ENCODE data around the gene BTBD18.

BTBD18 gene

GRCh38 chr11:57751676-57752253 lies at the start of gene BTBD18:
BTBD18 (minus strand) TSS chr11:57751819; CDS start chr11:57751188, 631 bp downstream.
- DNase-seq: no peak

- no peak for DNase-seq
These were observed 49.5 kb upstream of the BTBD18 start for GRCh38 chr11:57801183-57801485.

GRCh38 chr11:57800444-57801182 lies 49.0 kb upstream of the BTBD18 start:
- no peak for DNase-seq

- no peak for DNase-seq
These were observed 47.4 kb upstream of the BTBD18 start for GRCh38 chr11:57798905-57799559.

GRCh38 chr11:57793351-57794115 lies 41.9 kb upstream of the BTBD18 start:
- no peak for DNase-seq

GRCh38 chr11:57792870-57793269 lies 41.3 kb upstream of the BTBD18 start:
- no peak for DNase-seq

GRCh38 chr11:57792060-57792541 lies 40.5 kb upstream of the BTBD18 start:
- DNase-seq: no peak

GRCh38 chr11:57791321-57792059 lies 39.9 kb upstream of the BTBD18 start:
- no peak for DNase-seq

- no peak for DNase-seq
These were observed 37.1 kb upstream of the BTBD18 start for GRCh38 chr11:57788703-57789088.

GRCh38 chr11:57787920-57788702 lies 36.5 kb upstream of the BTBD18 start:
- DNase-seq: no peak

- DNase-seq: no peak
These were observed 35.5 kb upstream of the BTBD18 start for GRCh38 chr11:57787006-57787604.

- no peak for DNase-seq
These were observed 34.8 kb upstream of the BTBD18 start for GRCh38 chr11:57786436-57786835.

GRCh38 chr11:57785072-57785471 lies 33.5 kb upstream of the BTBD18 start:
- no peak for DNase-seq

- no peak for DNase-seq
These were observed 29.9 kb upstream of the BTBD18 start for GRCh38 chr11:57781529-57781943.

GRCh38 chr11:57779276-57779675 lies 27.7 kb upstream of the BTBD18 start:
- DNase-seq: no peak

GRCh38 chr11:57778318-57779037 lies 26.9 kb upstream of the BTBD18 start:
- DNase-seq: peak; percentile 78

GRCh38 chr11:57777969-57778317 lies 26.3 kb upstream of the BTBD18 start:
- no peak for DNase-seq

GRCh38 chr11:57776577-57777210 lies 25.1 kb upstream of the BTBD18 start:
- DNase-seq: no peak

GRCh38 chr11:57776031-57776521 lies 24.5 kb upstream of the BTBD18 start:
- DNase-seq: no peak

- DNase-seq: no peak
These were observed 23.9 kb upstream of the BTBD18 start for GRCh38 chr11:57775491-57775890.

All from T1000 (cell line).